ENCODE data around the gene VMAC. TPM values are rescaled to one million over a fixed set of nuclear protein-coding genes. Genes with fewer than 3 reads are reported as not detected.
"Not testable (repeated sequence)": the region's sequence is repeated elsewhere in the genome, so short reads cannot be mapped to it uniquely, and the experiment has no call there.

VMAC gene
- 3.7 TPM for total RNA-seq

- DNase-seq (ENCODE audit: low spot score in 2 of 2) = peak; percentile 96
- peak; percentile 97 for FAIRE-seq
These were observed at the start of gene VMAC for GRCh38 chr19:5904352-5905113. Gene VMAC, plus strand, starts transcription at chr19:5904872. Its CDS starts 19 bp downstream, at chr19:5904891.

- DNase-seq (ENCODE audit: low spot score in 2 of 2); FAIRE-seq: not testable (repeated sequence)
These were observed 49.5 kb upstream of the VMAC start for GRCh38 chr19:5855151-5855550.

GRCh38 chr19:5857203-5858081 lies 47.2 kb upstream of the VMAC start:
- no peak for DNase-seq (ENCODE audit: low spot score in 2 of 2)
- FAIRE-seq = no peak

- FAIRE-seq (no peak), DNase-seq (ENCODE audit: low spot score in 2 of 2) (no peak)
These were observed 41.5 kb upstream of the VMAC start for GRCh38 chr19:5863030-5863665.

- no peak for DNase-seq (ENCODE audit: low spot score in 2 of 2)
- FAIRE-seq = no peak
These were observed 40.5 kb upstream of the VMAC start for GRCh38 chr19:5864013-5864720.

GRCh38 chr19:5864725-5865486 lies 39.8 kb upstream of the VMAC start:
- peak in 1 of 2 donors; percentile 7 for DNase-seq (ENCODE audit: low spot score in 2 of 2)
- FAIRE-seq = no peak

- FAIRE-seq = no peak
These were observed 38.9 kb upstream of the VMAC start for GRCh38 chr19:5865772-5866171.

GRCh38 chr19:5867201-5868136 lies 37.2 kb upstream of the VMAC start:
- FAIRE-seq (no peak), DNase-seq (ENCODE audit: low spot score in 2 of 2) (no peak)

More at GRCh38 chr19:5865772-5866171, 38.9 kb upstream of the VMAC start:
- DNase-seq (ENCODE audit: low spot score in 2 of 2) = no peak

- DNase-seq (ENCODE audit: low spot score in 2 of 2) (no peak), FAIRE-seq (no peak)
These were observed 33.7 kb upstream of the VMAC start for GRCh38 chr19:5870986-5871394.

GRCh38 chr19:5873617-5874199 lies 31.0 kb upstream of the VMAC start:
- FAIRE-seq (no peak), DNase-seq (ENCODE audit: low spot score in 2 of 2) (no peak)

- DNase-seq (ENCODE audit: low spot score in 2 of 2); FAIRE-seq: not testable (repeated sequence)
These were observed 30.2 kb upstream of the VMAC start for GRCh38 chr19:5874496-5874895.

GRCh38 chr19:5877427-5877826 lies 27.2 kb upstream of the VMAC start:
- DNase-seq (ENCODE audit: low spot score in 2 of 2) (no peak), FAIRE-seq (no peak)

- FAIRE-seq = no peak
- DNase-seq (ENCODE audit: low spot score in 2 of 2) = no peak
These were observed 26.8 kb upstream of the VMAC start for GRCh38 chr19:5877882-5878281.

GRCh38 chr19:5880196-5880595 lies 24.5 kb upstream of the VMAC start:
- FAIRE-seq (no peak), DNase-seq (ENCODE audit: low spot score in 2 of 2) (no peak)

GRCh38 chr19:5880604-5881078 lies 24.0 kb upstream of the VMAC start:
- no peak for DNase-seq (ENCODE audit: low spot score in 2 of 2)
- FAIRE-seq = no peak

GRCh38 chr19:5881543-5882299 lies 23.0 kb upstream of the VMAC start:
- no peak for FAIRE-seq
- no peak for DNase-seq (ENCODE audit: low spot score in 2 of 2)

- DNase-seq (ENCODE audit: low spot score in 2 of 2) (no peak), FAIRE-seq (no peak)
These were observed 22.2 kb upstream of the VMAC start for GRCh38 chr19:5882421-5882968.
